MM.1S (cell line): ENCODE measurements around the gene LSM4.

ENCODE experiments used
- DNase-seq: peaks from one replicate; pipeline ENCODE4 v3.0.0-alpha.2; 2015
- H2AFZ ChIP-seq: fragments of 300-600 bp; sonication (generic); 2 replicates; pipeline ENCODE4 v1.6.0; 2016; ENCODE audit warnings: antibody characterized with exemption, low read length
- H3F3A ChIP-seq: fragments of 300-600 bp; sonication (generic); 2 replicates; pipeline ENCODE4 v1.6.1; 2016; ENCODE audit warnings: mild to moderate bottlenecking, antibody characterized with exemption, low read length, moderate library complexity, mixed read lengths; ENCODE audit not compliant: insufficient read depth
- H3K27ac ChIP-seq: fragments of 300-600 bp; sonication (generic); 2 replicates; pipeline ENCODE4 v1.5.1; 2016; ENCODE audit warnings: mild to moderate bottlenecking, low read length
- H3K27me3 ChIP-seq: fragments of 300-600 bp; sonication (generic); replicated peaks from 2 replicates; pipeline ENCODE4 v1.6.0; 2016; ENCODE audit warnings: low read length; ENCODE audit not compliant: insufficient read depth
- H3K36me3 ChIP-seq: fragments of 300-600 bp; sonication (generic); replicated peaks from 2 replicates; pipeline ENCODE4 v1.6.1; 2016; ENCODE audit warnings: mild to moderate bottlenecking, low read length, mixed read lengths; ENCODE audit not compliant: insufficient read depth
- H3K4me1 ChIP-seq: fragments of 300-600 bp; sonication (generic); 2 replicates; pipeline ENCODE4 v1.6.1; 2016; ENCODE audit warnings: low read length, mixed read lengths
- H3K4me2 ChIP-seq: fragments of 300-600 bp; sonication (generic); 2 replicates; pipeline ENCODE4 v1.6.0; 2016; ENCODE audit warnings: low read depth, low read length
- H3K4me3 ChIP-seq: fragments of 300-600 bp; sonication (generic); 2 replicates; pipeline ENCODE4 v1.5.1; 2016; ENCODE audit warnings: low read length, mixed read lengths
- H3K79me2 ChIP-seq: fragments of 300-600 bp; sonication (generic); 2 replicates; pipeline ENCODE4 v1.6.1; 2016; ENCODE audit warnings: mixed run types, low read length, mixed read lengths
- H3K9ac ChIP-seq: fragments of 300-600 bp; sonication (generic); 2 replicates; pipeline ENCODE4 v1.6.1; 2016; ENCODE audit warnings: low read length, mixed read lengths
- H3K9me2 ChIP-seq: fragments of 300-600 bp; sonication (generic); replicated peaks from 2 replicates; pipeline ENCODE4 v1.6.1; 2016; ENCODE audit warnings: mild to moderate bottlenecking, low read length, mixed read lengths; ENCODE audit not compliant: insufficient read depth
- H3K9me3 ChIP-seq: fragments of 300-600 bp; sonication (generic); replicated peaks from 2 replicates; pipeline ENCODE4 v1.6.1; 2016; ENCODE audit warnings: mild to moderate bottlenecking, low read length, mixed read lengths; ENCODE audit not compliant: insufficient read depth
- H4K20me1 ChIP-seq: fragments of 300-600 bp; sonication (generic); 2 replicates; pipeline ENCODE4 v1.6.1; 2016; ENCODE audit warnings: mild to moderate bottlenecking, low read length, moderate library complexity, mixed read lengths; ENCODE audit not compliant: insufficient read depth
- EZH2 ChIP-seq: fragments of 300-600 bp; sonication (generic); optimal IDR thresholded peaks from 2 replicates; pipeline ENCODE3; 2017; ENCODE audit warnings: low read depth, mild to moderate bottlenecking, antibody characterized with exemption, low read length, mixed read lengths
- EZH2phosphoT487 ChIP-seq: fragments of 300-600 bp; sonication (generic); IDR thresholded peaks from 2 replicates; pipeline ENCODE4 v1.6.1; 2018; ENCODE audit warnings: antibody characterized with exemption, low read length
- TF ChIP-seq, protein P1 (sequence below): fragments of 300-600 bp; sonication (generic); IDR thresholded peaks from 2 replicates; pipeline ENCODE4 v1.5.1; 2016; ENCODE audit warnings: antibody characterized with exemption, low read length, mixed read lengths

LSM4 gene

DNA sequence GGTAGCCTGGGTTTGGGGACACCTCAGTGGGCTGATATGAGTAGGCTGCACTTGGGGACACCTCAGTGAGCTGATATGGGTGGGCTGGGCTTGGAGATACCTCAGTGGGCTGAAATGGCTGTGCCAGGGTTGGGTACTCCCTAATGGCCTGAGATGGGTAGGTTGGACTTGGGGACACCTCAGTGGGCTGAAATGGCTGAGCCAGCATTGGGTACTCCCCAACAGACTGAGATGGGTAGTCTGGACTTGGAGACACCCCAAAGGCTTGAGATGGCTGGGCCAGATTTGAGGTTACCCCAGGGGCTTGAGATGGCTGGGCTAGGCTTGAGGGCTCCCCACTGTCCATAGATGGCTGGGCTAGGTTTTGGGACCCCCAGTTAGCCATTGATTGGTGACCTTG, 60.7 kb downstream of the LSM4 start:
- H3K4me1 ChIP-seq, result no peaks in the 10 kb centered on the region
- H3K36me3 ChIP-seq, result no peaks in the 10 kb centered on the region
- DNase-seq, result no peak
- H3K27me3 ChIP-seq, result peaks cover 81% of the 10 kb centered on the region
- no peaks in the 10 kb centered on the region for H3K9me3 ChIP-seq
- no peak overlapping the region for H3K4me2 ChIP-seq
- H3K4me3 ChIP-seq, result no peak overlapping the region
- H3K79me2 ChIP-seq, result no peaks in the 10 kb centered on the region
- TF ChIP-seq EZH2, result no peak
- no peak for TF ChIP-seq EZH2phosphoT487
- TF ChIP-seq, protein P1, sequence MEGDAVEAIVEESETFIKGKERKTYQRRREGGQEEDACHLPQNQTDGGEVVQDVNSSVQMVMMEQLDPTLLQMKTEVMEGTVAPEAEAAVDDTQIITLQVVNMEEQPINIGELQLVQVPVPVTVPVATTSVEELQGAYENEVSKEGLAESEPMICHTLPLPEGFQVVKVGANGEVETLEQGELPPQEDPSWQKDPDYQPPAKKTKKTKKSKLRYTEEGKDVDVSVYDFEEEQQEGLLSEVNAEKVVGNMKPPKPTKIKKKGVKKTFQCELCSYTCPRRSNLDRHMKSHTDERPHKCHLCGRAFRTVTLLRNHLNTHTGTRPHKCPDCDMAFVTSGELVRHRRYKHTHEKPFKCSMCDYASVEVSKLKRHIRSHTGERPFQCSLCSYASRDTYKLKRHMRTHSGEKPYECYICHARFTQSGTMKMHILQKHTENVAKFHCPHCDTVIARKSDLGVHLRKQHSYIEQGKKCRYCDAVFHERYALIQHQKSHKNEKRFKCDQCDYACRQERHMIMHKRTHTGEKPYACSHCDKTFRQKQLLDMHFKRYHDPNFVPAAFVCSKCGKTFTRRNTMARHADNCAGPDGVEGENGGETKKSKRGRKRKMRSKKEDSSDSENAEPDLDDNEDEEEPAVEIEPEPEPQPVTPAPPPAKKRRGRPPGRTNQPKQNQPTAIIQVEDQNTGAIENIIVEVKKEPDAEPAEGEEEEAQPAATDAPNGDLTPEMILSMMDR, result no peak
- H4K20me1 ChIP-seq, result no peaks in the 10 kb centered on the region
- no peak overlapping the region for H3K9ac ChIP-seq
- no peak overlapping the region for H2AFZ ChIP-seq
- H3K27ac ChIP-seq, result no peak overlapping the region
- no peaks in the 10 kb centered on the region for H3K9me2 ChIP-seq
- no peaks in the 10 kb centered on the region for H3F3A ChIP-seq

DNA sequence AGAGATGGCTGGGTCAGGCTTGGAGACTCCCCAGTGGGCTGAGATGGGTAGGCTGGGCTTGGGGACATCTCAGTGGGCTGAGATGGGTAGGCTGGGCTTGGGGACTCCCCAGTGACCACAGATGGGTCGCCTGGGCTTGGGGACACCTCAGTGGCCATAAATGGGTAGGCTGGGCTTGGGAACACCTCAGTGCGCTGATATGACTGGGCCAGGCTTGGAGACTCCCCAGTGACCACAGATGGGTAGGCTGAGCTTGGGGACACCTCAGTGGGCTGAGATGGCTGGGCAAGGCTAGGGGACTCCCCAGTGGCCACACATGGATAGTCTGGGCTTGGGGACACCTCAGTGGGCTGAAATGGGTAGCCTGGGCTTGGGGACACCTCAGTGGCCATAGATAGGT, 61.4 kb downstream of the LSM4 start:
- TF ChIP-seq, protein P1, result no peak
- TF ChIP-seq EZH2phosphoT487 (no peak), EZH2 (no peak)
- H3K36me3 ChIP-seq, result no peaks in the 10 kb centered on the region

DNA sequence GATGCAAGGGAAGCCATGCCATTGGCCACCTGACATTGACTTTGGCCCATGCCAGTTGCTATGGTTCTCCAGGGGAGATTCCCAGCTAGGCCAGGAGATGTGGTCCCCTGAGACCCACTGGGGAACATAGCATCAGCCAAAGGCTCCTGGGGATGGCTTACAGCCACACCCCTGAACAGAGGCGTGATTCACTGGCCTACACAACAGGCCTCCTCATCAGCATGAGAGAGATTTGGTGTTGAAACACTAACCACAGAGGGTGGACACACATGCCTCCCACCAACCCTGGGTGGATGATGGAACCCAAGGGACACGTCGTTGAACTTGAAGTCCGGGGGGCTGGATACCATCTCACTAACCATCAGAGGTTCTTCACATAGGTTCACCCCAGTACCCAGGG, 63.0 kb downstream of the LSM4 start:
- no peaks in the 10 kb centered on the region for H3F3A ChIP-seq
- peaks cover 6% of the 10 kb centered on the region; the same call in 1 of the 2 replicates for H3K4me1 ChIP-seq
- TF ChIP-seq EZH2phosphoT487 (no peak), EZH2 (no peak)
- TF ChIP-seq, protein P1, result no peak
- no peak overlapping the region for H3K27ac ChIP-seq
- no peaks in the 10 kb centered on the region for H3K79me2 ChIP-seq
- no peaks in the 10 kb centered on the region for H4K20me1 ChIP-seq
- H3K9me2 ChIP-seq, result no peaks in the 10 kb centered on the region
- no peak overlapping the region for H3K9ac ChIP-seq
- peaks cover 75% of the 10 kb centered on the region for H3K27me3 ChIP-seq
- H3K4me3 ChIP-seq, result no peak overlapping the region
- H2AFZ ChIP-seq, result no peak overlapping the region
- no peak for DNase-seq
- no peaks in the 10 kb centered on the region for H3K36me3 ChIP-seq
- no peak overlapping the region for H3K4me2 ChIP-seq
- no peaks in the 10 kb centered on the region for H3K9me3 ChIP-seq

More for the DNA sequence above, 61.4 kb downstream of the LSM4 start:
- Histone ChIP-seq H3K27ac (no peak overlapping the region), H4K20me1 (no peaks in the 10 kb centered on the region), H3K4me3 (no peak overlapping the region), H3K27me3 (peaks cover 81% of the 10 kb centered on the region), H3F3A (no peaks in the 10 kb centered on the region), H3K9me3 (no peaks in the 10 kb centered on the region), H2AFZ (no peak overlapping the region), H3K4me1 (no peaks in the 10 kb centered on the region), H3K9me2 (no peaks in the 10 kb centered on the region), H3K9ac (no peak overlapping the region), H3K79me2 (no peaks in the 10 kb centered on the region), H3K4me2 (no peak overlapping the region)
- no peak for DNase-seq
